Left colon (tissue), 2 donors: ENCODE results near the gene ADAT2. TPM values are rescaled to one million over a fixed set of nuclear protein-coding genes. Genes with fewer than 3 reads are reported as not detected.
"Not testable (repeated sequence)": the region's sequence is repeated elsewhere in the genome, so short reads cannot be mapped to it uniquely, and the experiment has no call there.

Source experiments
- ATAC-seq: fragments of 200-7000 bp; cut with Tn5 transposase; one replicate; pipeline ENCODE4 v1.9.1; 2020; ENCODE audit warnings: mild to moderate bottlenecking, moderate library complexity
- DNase-seq, 2 donors: peaks; one replicate each; pipeline ENCODE4 v3.0.0-alpha.2; 2020
- intact Hi-C, 2 donors: fragments of 100-400 bp; cut with DNase I in 1 of 2; cut with micrococcal nuclease in 1 of 2; formaldehyde crosslinking; loops; one replicate each; pipeline versions ENCODE4 v1.11.2 to v1.14.0; 2022; cut with DNase I, micrococcal nuclease
- total RNA-seq, 2 donors: library from RNA; stranded (reverse); fragmentation: NEBNext Ultra II Directional; extraction: Animal tissue kit (Norgen Biotek cat#: 25700); gene quantifications; one replicate each; pipeline ENCODE4 v1.2.1, GENCODE V29; 2021
- donor health status: DM: no; HTN: no; CAD: no.
- donor health status: DM: yes; HTN: yes; CAD: no.

The ADAT2 gene
- total RNA-seq, 2 donors from 2014 or later, result 6.7 to 11.6 TPM

GRCh38 chr6:143447865-143448264 is 2.6 kb downstream of the ADAT2 start:
- DNase-seq, ATAC-seq, intact Hi-C loops: not testable (repeated sequence)

DNA sequence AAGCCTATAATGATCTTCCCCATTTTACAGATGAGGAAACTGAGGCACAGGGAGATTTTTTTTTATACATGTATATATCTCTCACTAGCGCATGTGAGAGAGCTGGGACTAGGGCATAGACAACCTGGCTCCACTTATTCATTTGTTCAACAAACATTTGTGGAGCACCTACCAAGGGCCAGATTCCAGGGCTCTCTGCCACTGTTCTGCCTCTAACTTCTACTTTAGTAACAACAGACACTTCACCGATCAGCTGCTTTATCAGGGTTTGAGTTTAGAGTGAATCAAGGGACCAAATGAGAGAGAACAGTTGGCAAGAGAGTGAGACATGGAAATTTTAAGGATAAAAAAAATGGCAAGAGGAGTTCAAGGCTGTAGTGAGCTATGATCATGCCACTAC is 7.4 kb downstream of the ADAT2 start:
- ATAC-seq (no peak), DNase-seq (no peak)
- intact Hi-C loops, result no loop called here

- intact Hi-C loops, result no loop called here
- ATAC-seq (no peak), DNase-seq (no peak)
Observed at GRCh38 chr6:143441680-143442545, 8.6 kb downstream of the ADAT2 start.

GRCh38 chr6:143441010-143441409 is 9.5 kb downstream of the ADAT2 start:
- ATAC-seq (no peak), DNase-seq (no peak)
- intact Hi-C loops, result no loop called here

GRCh38 chr6:143432588-143432987 is 17.9 kb downstream of the ADAT2 start:
- intact Hi-C loops, result no loop called here
- no peak for DNase-seq
- no peak for ATAC-seq

DNA sequence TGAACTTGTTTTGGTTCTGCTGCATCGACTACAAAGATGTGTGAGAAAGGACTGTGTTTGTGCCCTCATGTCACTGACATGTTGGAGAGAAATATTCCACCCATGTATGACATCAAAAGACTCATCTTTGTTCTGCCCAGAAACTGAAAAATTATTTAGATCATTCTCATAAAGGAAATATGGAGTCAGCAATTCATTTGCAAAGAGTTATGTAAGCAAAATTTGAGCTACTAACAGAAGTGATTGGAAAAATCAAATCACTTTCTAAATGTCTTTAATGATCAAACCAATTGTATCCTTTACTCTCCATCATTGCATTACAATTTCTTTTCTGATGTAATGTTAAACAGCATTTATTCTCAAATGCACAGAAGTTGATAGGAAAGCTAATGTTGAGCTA is 19.3 kb downstream of the ADAT2 start:
- intact Hi-C loops, result no loop called here
- no peak for DNase-seq

GRCh38 chr6:143429970-143430369 is 20.5 kb downstream of the ADAT2 start:
- DNase-seq (no peak), ATAC-seq (no peak)
- intact Hi-C loops, result loop anchor here in 1 of 2 donors (10.0 kb wide), 1 partner anchor 955 kb away; no protein-coding TSS in a partner anchor

More for the DNA sequence above, 19.3 kb downstream of the ADAT2 start:
- no peak for ATAC-seq

- DNase-seq (peak; percentile 32 to 69), ATAC-seq (peak; percentile 94)
- intact Hi-C loops, result loop anchor here in 1 of 2 donors (2.0 to 10.0 kb wide), 2 partner anchors 734 to 952 kb away; no protein-coding TSS in a partner anchor
Observed at GRCh38 chr6:143427109-143427817, 23.2 kb downstream of the ADAT2 start.

GRCh38 chr6:143426026-143426425 is 24.5 kb downstream of the ADAT2 start:
- intact Hi-C loops, result loop anchor here in 1 of 2 donors (2.0 to 10.0 kb wide), 2 partner anchors 733 to 951 kb away; no protein-coding TSS in a partner anchor
- DNase-seq (no peak), ATAC-seq (no peak)

- no peak for DNase-seq
- no peak for ATAC-seq
- intact Hi-C loops, result no loop called here
Observed at GRCh38 chr6:143419526-143419925, 31.0 kb downstream of the ADAT2 start.

GRCh38 chr6:143414769-143415168 is 35.7 kb downstream of the ADAT2 start:
- DNase-seq (no peak), ATAC-seq (no peak)
- intact Hi-C loops, result no loop called here

DNA sequence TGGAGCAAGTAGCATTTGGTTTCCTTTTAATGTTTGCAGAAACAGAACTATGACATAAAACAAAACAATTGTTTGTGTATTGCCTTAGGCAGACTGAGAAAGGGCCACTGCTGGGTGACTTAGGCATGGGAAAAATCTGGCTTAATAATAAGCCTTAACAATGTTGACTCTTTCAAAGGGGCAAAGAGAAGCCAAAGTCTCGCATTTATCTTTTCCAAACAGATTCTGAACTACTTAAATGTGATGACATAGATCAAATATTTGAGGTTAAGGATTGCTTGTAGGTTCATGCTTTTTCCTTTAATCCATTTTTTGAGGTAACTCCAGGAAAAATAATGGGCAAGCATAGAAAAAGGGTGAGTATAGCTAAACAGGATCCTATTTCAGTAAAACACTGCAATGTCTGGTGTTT is 39.6 kb downstream of the ADAT2 start:
- DNase-seq, result no peak
- intact Hi-C loops, result no loop called here
- ATAC-seq, result no peak

- intact Hi-C loops, result no loop called here
- ATAC-seq, result no peak
- no peak for DNase-seq
Observed at GRCh38 chr6:143408787-143409162, 41.7 kb downstream of the ADAT2 start.

DNA sequence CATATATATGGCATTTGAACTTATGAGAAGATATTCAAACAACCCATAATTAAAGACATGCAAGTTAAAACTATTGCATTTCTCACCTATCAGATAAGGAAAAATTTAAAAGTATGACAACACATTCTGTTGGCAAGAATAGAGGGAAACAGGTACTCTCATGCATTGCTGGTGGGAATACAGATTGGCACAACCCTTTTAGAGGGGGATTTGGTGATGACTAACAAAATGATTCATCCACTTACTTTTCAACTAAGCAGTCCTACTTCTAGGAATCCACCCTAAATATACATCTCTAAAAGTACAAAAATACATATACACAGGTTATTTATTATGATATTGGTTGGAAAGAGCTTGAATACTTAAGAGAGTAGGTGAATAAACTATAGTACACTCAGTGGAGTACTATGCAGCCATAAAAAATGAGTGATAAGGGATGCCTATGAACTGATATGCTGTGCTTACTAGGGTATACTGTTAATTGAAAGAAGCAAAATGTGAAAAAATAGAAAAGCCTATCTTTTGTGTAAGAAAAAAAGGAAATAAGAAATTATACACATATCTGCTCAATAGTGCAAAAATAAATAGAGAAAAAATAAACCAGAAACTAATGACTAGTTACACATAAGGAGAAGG is 42.2 kb downstream of the ADAT2 start:
- ATAC-seq (no peak), DNase-seq (no peak)
- intact Hi-C loops, result no loop called here

DNA sequence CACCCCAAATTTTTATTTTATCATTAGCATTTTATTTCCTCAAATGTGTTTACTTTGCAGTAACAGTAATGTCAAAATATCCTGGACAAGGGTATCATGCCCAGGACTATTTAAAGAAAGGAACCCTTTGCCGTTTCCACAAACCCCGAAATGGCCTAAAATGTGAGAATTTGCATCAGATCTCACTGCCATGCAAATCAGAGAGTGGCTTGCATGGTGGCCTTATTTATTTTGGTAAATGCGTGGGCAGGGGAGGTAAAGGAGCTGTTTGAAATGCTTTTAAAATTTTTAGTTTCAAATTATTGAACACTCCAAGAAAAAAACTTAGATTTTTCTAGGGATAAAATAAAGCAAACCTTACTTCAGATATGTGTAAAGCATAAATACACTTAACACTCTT is 43.8 kb downstream of the ADAT2 start:
- ATAC-seq (no peak), DNase-seq (no peak)
- intact Hi-C loops, result no loop called here

GRCh38 chr6:143405373-143406154 is 44.9 kb downstream of the ADAT2 start:
- intact Hi-C loops, result no loop called here
- ATAC-seq (no peak), DNase-seq (no peak)

- no peak for DNase-seq
- intact Hi-C loops, result no loop called here
- ATAC-seq, result no peak
Observed at GRCh38 chr6:143402721-143403336, 47.7 kb downstream of the ADAT2 start.

DNA sequence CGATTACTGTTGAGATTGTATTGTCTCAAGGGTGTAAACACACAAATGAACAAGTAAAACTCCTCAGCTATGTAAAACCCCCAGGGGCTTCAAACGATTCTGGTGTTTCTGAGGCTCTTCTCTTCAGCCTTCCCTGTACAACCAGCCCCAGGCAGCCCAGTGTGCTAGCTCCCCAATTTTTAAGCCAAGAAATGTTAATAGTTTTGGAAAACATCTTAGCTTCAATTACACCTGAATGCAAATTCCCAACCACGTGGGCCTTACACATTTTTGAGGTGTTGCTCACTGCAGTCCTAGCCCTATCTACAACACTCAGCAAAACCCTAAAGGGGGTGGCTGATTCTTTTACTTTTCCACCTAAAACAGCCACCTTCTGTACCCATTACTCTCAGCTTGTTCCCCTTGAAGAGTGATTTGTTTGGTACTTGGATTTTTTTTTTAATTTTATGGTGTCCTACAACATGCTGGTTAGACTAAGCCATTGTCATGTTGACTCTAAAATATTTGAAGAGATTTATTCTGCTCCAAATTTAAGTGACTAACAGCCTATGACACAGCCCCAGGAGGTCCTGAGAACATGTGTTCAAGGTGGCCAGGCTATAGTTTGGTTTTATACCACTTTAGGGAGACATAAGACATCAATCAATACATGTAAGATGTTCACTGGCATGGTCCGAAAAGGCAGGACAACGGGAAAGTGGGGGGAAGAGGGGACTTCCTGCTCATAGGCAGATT is 48.7 kb downstream of the ADAT2 start:
- DNase-seq (no peak), ATAC-seq (no peak)

More for the DNA sequence above, 48.7 kb downstream of the ADAT2 start:
- intact Hi-C loops, result no loop called here
